Midbrain (tissue), 1 donor: ENCODE results near the gene FRMD4B.

Source experiments
- DNase-seq: peaks from one replicate; lab custom pipeline; 2025; lab: John Stamatoyannopoulos, UW

The FRMD4B gene

GRCh38 chr3:69166446-69166845 lies 219.4 kb downstream of the FRMD4B start:
- no peak for DNase-seq

GRCh38 chr3:69165744-69166143 lies 220.1 kb downstream of the FRMD4B start:
- DNase-seq: no peak

DNA sequence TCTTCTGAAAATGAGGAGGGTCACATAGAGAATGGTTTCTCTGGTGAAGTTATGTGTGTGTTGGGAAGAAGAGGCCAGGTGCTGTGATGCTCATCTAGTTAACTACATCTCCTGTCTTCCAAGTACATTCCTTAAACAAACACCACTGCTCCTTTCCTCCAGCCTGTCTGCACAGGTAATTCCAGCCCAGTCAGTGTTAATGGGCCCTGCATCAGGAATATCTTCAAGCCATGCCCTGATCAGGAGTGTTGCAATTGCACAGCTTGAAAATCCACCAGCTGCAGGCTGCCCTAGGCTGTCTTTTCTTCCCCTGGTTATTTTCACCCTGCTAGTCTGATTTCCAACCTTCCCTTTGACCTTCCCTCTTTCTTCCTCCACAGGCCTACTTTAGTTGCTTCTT lies 221.6 kb downstream of the FRMD4B start:
- no peak for DNase-seq

DNA sequence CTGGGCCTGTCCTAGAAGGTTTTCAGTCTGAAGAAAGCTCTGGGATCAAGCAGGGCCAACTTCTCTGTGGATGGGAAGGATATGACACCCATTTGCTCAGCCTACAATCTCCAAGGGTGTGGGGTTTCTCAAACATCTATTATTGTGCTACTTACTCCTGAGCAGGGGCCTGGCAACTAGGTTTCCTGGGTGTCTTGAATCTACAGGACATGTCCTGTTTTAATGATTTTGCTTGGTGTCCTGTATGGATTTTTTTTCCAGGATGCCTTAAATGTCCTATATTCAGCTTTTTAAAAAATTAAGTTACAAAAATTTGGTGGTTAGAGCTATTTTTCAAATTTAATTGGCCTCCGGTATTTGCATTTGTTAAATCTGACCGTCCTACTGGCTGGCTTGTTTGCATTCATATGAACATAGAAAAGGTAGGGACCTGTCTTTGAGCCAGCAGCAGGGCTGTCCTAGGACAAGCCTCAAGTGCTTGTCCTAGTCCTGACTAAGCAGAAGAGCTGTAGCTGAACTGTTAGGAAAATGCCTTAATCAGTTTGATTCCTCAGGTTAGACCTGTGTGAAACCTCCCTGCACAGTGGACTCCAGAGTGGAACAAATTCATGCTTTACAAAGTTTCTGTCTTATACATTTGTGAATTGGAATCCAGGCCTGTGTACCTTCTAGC lies 223.4 kb downstream of the FRMD4B start:
- DNase-seq: no peak

- peak; percentile 80 for DNase-seq
Measured at GRCh38 chr3:69161587-69162307, 224.1 kb downstream of the FRMD4B start.

- no peak for DNase-seq
Measured at GRCh38 chr3:69160525-69160924, 225.4 kb downstream of the FRMD4B start.

DNA sequence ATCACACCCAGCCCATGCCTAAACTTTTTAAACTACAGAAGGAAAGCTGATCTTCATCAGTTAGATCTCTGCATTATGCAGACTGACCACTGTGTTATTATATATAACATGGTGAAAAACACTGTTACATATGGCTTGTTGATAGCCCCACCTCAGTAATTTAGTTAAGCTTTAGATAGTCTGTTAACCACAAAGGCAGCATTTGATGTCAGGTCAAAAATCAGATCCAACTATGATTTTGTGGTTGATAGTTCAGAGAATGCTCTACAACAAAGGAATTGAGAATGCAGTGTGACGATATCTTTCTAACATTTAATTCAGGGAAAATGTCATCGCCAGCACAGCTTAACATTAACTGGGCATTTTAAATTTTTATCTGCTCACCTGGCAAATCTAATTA lies 225.8 kb downstream of the FRMD4B start:
- DNase-seq: no peak

DNA sequence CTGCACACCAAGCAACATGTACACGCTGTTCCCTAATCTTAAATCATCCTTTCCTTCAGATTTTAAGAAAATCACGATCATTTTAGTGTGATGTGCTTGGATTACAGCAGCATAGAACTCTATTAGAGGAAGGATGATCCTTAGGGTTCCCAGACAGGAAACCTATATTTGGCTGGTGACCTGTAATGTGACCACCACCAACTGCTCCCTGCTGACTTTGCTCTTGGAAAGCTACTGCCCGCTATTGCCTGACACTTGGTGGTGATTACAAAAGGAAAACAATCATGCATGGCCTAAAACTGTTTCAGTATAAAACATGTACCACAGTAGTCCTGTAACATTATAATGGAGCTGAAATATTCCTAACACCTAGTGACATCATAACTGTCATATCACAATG lies 236.3 kb downstream of the FRMD4B start:
- no peak for DNase-seq

DNA sequence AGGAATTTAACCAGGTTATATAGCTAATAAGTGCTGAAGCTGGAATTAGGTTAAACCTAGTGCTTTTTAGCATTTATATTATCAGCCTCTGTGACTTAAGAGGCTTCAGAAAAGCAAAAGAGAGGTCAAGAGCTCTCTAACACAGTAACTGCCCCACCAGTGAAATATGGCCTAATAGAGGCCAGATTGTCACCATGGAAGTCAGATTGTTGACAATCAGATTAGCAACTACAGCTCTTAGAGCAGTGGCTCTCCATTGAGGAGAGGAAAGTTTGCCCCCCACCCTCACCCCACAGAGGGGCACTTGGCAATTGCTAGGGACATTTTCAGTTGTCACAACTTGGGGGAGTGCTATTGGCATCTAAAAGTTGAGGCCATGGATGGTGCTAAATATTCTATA lies 240.2 kb downstream of the FRMD4B start:
- no peak for DNase-seq

DNA sequence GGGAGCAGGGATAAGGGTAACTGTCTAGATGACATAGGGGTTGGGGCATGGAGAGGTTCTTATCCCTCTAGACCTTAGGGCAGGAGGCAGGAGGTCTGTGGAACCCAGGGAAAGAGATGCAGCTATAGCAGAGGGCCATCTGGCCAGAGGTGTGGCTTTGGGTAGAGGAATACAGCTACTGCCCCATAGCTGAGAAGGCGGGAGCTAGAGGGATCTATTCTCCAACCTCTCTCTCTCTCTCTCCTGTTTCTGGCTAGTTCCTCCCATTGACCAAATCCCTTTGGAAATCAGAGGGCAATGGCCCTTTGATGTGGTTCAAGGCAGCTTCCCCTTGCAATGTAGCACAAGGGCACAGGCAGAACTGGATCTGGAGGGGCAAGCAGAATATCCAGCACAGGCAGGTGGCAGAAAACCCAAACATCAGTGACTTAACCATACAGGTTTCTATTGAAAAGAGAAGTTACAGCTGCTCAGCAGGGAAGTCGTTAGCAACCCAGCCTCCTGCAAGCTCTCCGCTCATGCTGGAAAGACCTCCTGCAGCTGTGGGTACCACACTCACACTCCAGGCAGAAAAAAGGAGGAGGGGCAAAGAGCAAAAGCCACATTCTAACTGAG lies 241.2 kb downstream of the FRMD4B start:
- no peak for DNase-seq

- no peak for DNase-seq
Measured at GRCh38 chr3:69143612-69144011, 242.3 kb downstream of the FRMD4B start.

GRCh38 chr3:69142797-69143454 lies 243.0 kb downstream of the FRMD4B start:
- no peak for DNase-seq

DNA sequence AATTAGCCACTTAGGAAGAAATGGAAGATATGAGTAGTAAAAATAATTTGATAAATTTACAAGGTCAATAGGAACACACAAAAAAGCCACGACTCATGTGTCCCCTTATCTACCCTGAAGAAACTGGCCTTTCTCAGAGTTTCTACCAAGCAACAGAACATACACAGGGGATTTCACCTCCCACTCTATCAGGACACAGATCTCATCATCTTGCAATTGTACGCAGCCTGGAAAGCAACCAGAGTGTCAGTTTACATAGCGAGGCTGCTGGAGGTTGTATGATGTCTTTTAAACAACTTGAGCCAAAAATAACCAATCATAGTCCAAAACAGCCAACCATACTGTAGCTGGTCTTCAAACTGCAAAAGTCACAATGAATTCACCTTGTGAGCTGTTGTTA lies 243.8 kb downstream of the FRMD4B start:
- DNase-seq: no peak

GRCh38 chr3:69141313-69141712 lies 244.6 kb downstream of the FRMD4B start:
- no peak for DNase-seq

DNA sequence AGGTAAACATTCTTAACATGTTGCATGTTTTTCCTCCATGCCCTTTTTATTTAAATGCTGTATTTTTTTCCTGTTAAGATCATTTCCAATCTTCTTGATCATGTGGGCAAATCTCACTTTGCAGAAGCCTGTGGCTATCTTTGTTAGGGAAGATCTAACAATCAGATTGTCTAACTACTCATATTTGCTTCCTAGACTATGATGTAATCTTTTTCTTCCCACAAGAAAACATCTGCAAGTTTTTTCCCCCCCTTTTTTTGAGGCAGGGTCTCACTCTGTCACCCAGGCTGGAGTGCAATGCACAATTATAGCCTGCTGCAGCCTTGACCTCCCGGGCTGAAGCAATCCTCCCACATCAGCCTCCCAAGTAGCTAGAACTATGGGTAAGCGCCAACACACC lies 248.5 kb downstream of the FRMD4B start:
- DNase-seq: no peak

GRCh38 chr3:69137005-69137404 lies 248.9 kb downstream of the FRMD4B start:
- no peak for DNase-seq

- no peak for DNase-seq
Measured at GRCh38 chr3:69130689-69131088, 255.2 kb downstream of the FRMD4B start.

DNA sequence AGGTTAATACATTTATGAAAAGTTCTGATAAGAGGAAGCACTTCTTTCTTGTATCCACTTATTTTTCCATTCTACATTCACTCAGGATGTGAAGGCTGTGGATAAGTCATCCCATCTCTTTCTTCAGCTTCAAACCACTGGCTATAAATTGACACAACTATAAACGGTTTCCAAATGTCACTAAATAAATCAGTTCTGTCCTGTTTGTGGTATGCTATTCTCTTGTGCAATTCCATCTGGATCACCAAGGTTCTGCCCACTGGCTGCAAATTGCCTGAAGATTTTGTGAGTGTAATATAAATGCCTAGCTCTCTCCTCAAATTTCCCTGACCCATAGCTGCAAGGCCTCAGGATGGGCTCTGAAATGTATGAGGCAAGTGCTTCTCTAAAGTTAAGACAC lies 256.4 kb downstream of the FRMD4B start:
- no peak for DNase-seq

DNA sequence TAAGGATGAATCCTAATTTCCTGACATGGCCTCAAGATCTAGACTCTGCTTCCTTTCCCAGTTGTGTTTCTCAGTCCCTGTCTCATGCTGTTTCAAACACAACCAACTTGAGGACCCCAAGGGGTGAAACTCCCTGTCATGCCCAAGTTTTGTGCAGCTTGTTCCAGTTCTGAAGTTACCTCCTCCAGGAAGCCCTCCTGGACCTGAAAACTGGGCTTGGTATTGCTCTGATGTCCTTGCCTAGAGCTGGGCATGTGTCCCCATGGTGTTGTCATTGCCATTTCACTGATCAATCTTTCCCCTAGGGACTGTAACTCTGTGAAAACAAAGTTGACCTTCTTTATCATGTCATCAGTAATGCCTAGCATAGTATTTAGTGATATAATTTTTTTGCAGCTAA lies 257.4 kb downstream of the FRMD4B start:
- DNase-seq: no peak

GRCh38 chr3:69126999-69127398 lies 258.9 kb downstream of the FRMD4B start:
- no peak for DNase-seq

GRCh38 chr3:69126216-69126615 lies 259.7 kb downstream of the FRMD4B start:
- no peak for DNase-seq

GRCh38 chr3:69122403-69122802 lies 263.5 kb downstream of the FRMD4B start, which contains the start of gene LMOD3:
Gene LMOD3 (minus strand): TSS chr3:69122595. CDS start chr3:69122386, 209 bp downstream.
- DNase-seq: no peak

- DNase-seq: no peak
Measured at GRCh38 chr3:69121950-69122349, 263.9 kb downstream of the FRMD4B start.
